C4-2B (cell line): Measurements from ENCODE around the gene CACNA1S.

Source experiments
- CTCF ChIP-seq: fragments of 450-650 bp; conservative IDR thresholded peaks from 2 replicates; pipeline ENCODE4 v1.5.1; 2017; ENCODE audit warnings: mild to moderate bottlenecking
- ZFX ChIP-seq: fragments of 450-650 bp; IDR thresholded peaks from 2 replicates; pipeline ENCODE4 v1.6.1; 2017

- TF ChIP-seq CTCF = no peak
- no peak for TF ChIP-seq ZFX
These were observed 100.6 kb downstream of the CACNA1S start for GRCh38 chr1:201011616-201012015.
